Activated T-helper 17 cell treated with anti-CD3 and anti-CD28 coated beads, Interleukin-2, amount 50 U/mL, for 72 hours (primary cell): ENCODE results near the gene MAN2B2. TPM values are rescaled to one million over a fixed set of nuclear protein-coding genes. Genes with fewer than 3 reads are reported as not detected.

Source experiments
- ATAC-seq: fragments of 150-1000 bp; cut with Tn5 transposase; replicated peaks from 2 replicates; pipeline ENCODE4 v1.10.0; 2021; ENCODE audit warnings: mild to moderate bottlenecking, moderate library complexity
- H3K27ac Mint-ChIP-seq: one replicate; pipeline ENCODE4 v1.8.0; 2022; ENCODE audit warnings: mixed read lengths
- H3K27me3 Mint-ChIP-seq: one replicate; pipeline ENCODE4 v1.8.0; 2022; ENCODE audit warnings: mixed read lengths
- H3K36me3 Mint-ChIP-seq: one replicate; pipeline ENCODE4 v1.8.0; 2022; ENCODE audit warnings: low read depth, mild to moderate bottlenecking, mixed read lengths
- H3K4me1 Mint-ChIP-seq: one replicate; pipeline ENCODE4 v1.8.0; 2022; ENCODE audit warnings: mixed read lengths
- H3K4me3 Mint-ChIP-seq: one replicate; pipeline ENCODE4 v1.8.0; 2022; ENCODE audit warnings: mild to moderate bottlenecking, mixed read lengths
- H3K9me3 Mint-ChIP-seq: one replicate; pipeline ENCODE4 v1.8.0; 2022; ENCODE audit warnings: mixed read lengths
- total RNA-seq, 2 donors: library from RNA; stranded (reverse); gene quantifications; one replicate each; pipeline ENCODE4 v1.2.3, GENCODE V29; 2022

MAN2B2 gene
- total RNA-seq, 2 donors from 2014 or later = 19.5 to 20.3 TPM

DNA sequence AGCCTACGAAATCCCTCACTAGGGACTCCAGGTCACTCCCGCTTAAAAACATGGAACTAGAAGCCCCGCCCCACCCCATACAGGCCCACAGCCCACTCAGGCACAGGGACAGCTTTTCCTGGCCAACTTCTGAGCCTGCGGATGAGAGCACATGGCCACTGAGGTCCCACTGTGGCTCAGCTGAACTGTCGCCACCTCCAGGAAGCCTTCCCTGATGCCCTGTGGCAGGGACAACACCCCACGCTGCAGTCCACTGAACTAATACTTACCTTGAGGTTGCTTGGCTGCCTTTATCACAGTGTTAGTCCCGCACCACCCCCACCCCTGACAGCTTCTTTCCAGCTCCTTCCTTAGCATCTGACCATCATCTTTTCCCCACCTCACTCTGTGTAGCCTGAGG lies 39.3 kb upstream of the MAN2B2 start:
- Mint-ChIP-seq H3K27ac (no peak overlapping the region), H3K36me3 (no peaks in the 10 kb centered on the region), H3K4me3 (no peak overlapping the region), H3K4me1 (no peaks in the 10 kb centered on the region), H3K27me3 (peaks cover 15% of the 10 kb centered on the region), H3K9me3 (peaks cover 7% of the 10 kb centered on the region)
- no peak for ATAC-seq

DNA sequence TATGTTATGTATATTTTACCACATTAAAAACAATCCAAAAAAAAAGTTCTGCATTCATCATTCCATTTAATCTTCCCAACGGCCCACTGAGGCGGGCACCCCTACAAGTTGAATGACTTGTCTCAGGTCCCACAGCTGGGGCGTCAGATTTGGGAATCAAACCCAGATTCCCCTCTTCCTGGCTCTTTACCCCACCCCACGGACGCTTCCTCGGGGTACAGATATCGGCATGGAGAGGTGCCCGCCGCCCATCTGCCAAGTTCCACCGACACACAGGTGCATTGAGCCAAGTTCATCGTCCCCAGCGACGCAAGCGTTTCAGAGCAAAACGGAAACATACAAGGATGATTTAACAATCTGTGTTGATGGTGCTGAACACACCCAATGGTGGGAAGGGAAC lies 36.9 kb upstream of the MAN2B2 start:
- no peaks in the 10 kb centered on the region for H3K36me3 Mint-ChIP-seq
- H3K27ac Mint-ChIP-seq = no peak overlapping the region
- no peaks in the 10 kb centered on the region for H3K4me1 Mint-ChIP-seq

DNA sequence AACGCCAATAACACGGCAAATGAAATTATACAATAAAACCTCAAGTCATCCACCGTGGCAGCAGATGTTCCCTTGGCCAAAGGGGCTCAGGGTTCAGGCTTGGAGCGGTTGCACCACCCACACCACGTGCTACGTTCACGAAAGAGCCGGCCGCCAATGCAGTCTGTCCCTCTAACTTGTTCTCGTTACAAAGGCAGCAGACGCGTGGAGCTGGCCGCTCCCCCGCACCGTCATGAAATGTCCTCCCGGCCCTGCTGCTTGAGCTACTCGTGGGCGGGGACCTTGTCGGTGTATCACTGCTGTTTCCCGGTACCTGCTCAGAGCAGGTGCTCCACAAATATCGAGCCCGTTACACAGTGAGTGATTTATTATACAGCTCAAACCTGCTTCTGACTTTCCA lies 36.4 kb upstream of the MAN2B2 start:
- peaks cover 18% of the 10 kb centered on the region for H3K27me3 Mint-ChIP-seq
- no peak overlapping the region for H3K4me3 Mint-ChIP-seq
- no peaks in the 10 kb centered on the region for H3K36me3 Mint-ChIP-seq
- H3K9me3 Mint-ChIP-seq = peaks cover 7% of the 10 kb centered on the region
- no peaks in the 10 kb centered on the region for H3K4me1 Mint-ChIP-seq
- H3K27ac Mint-ChIP-seq = no peak overlapping the region
- ATAC-seq = no peak

More for the DNA sequence above, 36.9 kb upstream of the MAN2B2 start:
- no peak for ATAC-seq
- H3K9me3 Mint-ChIP-seq = peaks cover 7% of the 10 kb centered on the region
- H3K4me3 Mint-ChIP-seq = no peak overlapping the region
- peaks cover 18% of the 10 kb centered on the region for H3K27me3 Mint-ChIP-seq

DNA sequence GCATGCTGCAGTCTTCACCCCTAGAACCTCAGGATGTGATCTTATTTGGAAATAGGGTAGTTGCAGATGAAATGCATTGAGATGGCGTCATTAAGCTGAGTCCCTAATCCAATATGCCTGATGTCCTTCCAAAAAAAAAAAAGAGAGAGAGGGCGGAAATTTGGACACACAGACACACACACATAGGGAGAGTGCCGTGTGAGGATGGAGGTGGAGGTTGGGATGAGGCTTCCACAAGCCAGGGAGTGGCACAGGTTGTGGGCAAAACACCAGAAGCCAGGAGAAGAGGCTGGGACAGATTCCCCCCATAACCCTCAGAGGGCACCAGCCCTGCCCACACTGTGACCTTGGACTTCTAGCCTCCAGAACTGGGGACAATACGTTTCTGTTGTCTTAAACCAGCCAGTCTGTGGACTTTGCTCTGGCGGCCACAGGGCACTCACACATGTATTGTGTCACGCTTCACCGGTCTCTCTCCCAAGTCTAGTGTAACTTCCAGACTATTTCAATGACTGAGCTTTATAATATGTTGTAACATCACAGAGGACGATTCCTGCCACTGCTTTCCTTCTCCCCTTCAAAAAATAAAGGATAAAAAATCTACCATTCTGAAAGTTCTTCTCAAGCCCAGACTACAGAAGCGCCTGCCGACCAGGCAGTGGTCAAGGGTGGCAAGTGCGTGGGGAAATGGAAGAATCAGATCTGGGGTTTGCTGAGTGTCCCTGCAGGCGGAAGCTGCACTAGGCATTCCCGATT lies 35.8 kb upstream of the MAN2B2 start:
- Mint-ChIP-seq H3K9me3 (peaks cover 7% of the 10 kb centered on the region), H3K27ac (no peak overlapping the region), H3K4me1 (no peaks in the 10 kb centered on the region), H3K4me3 (no peak overlapping the region), H3K27me3 (peaks cover 18% of the 10 kb centered on the region), H3K36me3 (no peaks in the 10 kb centered on the region)
- ATAC-seq = no peak

DNA sequence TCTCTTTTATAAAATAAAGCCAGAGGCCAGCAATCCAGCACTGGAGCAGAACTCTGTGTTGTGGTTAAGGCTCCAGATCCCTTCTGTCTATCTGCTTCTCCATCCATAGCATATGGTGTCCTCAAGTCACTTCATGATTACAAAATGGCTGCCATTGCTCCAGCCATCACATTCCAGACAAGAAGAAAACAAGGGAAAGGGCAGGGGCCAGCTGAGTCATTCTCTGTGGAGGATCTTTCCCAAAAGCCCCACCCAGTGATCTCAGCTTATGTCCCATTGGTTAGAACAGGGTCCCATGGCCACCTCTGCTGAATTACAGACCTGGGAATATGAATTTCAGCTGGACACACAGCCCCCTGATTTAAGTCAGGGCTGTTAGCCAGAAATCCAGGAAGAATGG lies 34.1 kb upstream of the MAN2B2 start:
- Mint-ChIP-seq H3K4me3 (no peak overlapping the region), H3K4me1 (no peaks in the 10 kb centered on the region), H3K9me3 (peaks cover 7% of the 10 kb centered on the region), H3K36me3 (no peaks in the 10 kb centered on the region), H3K27me3 (peaks cover 20% of the 10 kb centered on the region), H3K27ac (no peak overlapping the region)
- ATAC-seq = no peak

DNA sequence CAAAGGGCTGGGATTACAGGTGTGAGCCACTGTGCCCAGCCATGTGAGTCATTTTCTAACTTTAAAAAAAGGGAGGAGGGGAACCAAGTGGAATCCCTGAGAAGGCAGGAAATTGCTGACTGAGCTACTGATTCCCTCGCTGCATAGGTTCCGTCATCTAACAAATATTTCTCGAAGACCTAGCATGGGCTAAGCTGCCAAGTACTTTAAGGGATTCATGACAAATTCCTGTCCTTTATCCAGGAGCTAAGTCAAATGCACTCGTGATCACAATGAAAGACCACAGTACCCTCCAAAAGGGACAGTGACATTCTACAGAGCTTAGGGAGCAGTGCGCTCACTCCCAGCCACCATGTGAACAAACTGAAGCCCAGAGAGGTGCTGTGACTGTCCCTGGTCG lies 33.2 kb upstream of the MAN2B2 start:
- no peak for ATAC-seq
- Mint-ChIP-seq H3K4me1 (peaks cover 4% of the 10 kb centered on the region), H3K9me3 (peaks cover 7% of the 10 kb centered on the region), H3K27me3 (peaks cover 20% of the 10 kb centered on the region), H3K4me3 (no peak overlapping the region), H3K27ac (no peak overlapping the region), H3K36me3 (no peaks in the 10 kb centered on the region)

DNA sequence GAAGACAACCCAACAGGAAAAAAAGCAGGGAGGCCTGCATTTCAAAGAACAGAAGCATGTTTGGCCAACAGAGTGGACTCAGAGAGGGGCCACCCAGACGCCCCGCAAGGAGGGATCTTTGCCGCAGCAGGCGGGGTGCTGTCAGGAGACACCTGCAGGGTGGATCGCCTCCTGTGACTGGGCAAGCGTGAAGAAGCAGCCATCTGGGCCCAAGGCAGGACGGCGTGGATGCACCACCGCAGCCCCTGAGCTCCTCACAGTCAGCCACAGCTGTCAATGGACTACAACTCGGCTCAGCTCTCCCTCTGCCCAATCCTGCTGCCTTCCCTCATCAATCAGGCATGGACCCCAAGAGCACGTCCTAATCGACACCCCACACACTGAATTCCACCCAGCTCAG lies 32.0 kb upstream of the MAN2B2 start:
- Mint-ChIP-seq H3K27ac (no peak overlapping the region), H3K36me3 (no peaks in the 10 kb centered on the region), H3K4me3 (no peak overlapping the region), H3K4me1 (peaks cover 5% of the 10 kb centered on the region), H3K27me3 (peaks cover 25% of the 10 kb centered on the region), H3K9me3 (peaks cover 7% of the 10 kb centered on the region)
- no peak for ATAC-seq

DNA sequence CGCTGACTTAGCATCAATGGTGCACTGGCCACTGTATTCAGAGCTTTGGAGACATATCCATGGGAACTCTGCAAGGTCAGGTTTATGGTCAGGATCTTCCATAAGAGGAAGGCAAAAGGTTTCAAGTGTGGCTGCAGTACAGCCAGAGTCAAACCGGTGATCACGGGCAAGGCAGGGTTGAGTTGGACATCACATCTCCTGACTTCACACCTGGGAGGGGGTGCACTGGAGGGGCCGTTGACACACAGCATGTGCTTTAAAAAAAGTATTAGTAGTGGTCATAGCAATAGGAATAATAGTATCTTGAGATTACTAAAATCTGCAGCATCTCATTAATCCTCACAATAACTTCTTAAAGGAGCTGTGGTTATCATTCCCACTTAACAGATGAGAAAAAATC lies 28.9 kb upstream of the MAN2B2 start:
- no peak for ATAC-seq
- H3K27me3 Mint-ChIP-seq = peaks cover 25% of the 10 kb centered on the region
- no peaks in the 10 kb centered on the region for H3K9me3 Mint-ChIP-seq
- no peaks in the 10 kb centered on the region for H3K36me3 Mint-ChIP-seq
- no peak overlapping the region for H3K4me3 Mint-ChIP-seq
- peaks cover 5% of the 10 kb centered on the region for H3K4me1 Mint-ChIP-seq
- no peak overlapping the region for H3K27ac Mint-ChIP-seq

DNA sequence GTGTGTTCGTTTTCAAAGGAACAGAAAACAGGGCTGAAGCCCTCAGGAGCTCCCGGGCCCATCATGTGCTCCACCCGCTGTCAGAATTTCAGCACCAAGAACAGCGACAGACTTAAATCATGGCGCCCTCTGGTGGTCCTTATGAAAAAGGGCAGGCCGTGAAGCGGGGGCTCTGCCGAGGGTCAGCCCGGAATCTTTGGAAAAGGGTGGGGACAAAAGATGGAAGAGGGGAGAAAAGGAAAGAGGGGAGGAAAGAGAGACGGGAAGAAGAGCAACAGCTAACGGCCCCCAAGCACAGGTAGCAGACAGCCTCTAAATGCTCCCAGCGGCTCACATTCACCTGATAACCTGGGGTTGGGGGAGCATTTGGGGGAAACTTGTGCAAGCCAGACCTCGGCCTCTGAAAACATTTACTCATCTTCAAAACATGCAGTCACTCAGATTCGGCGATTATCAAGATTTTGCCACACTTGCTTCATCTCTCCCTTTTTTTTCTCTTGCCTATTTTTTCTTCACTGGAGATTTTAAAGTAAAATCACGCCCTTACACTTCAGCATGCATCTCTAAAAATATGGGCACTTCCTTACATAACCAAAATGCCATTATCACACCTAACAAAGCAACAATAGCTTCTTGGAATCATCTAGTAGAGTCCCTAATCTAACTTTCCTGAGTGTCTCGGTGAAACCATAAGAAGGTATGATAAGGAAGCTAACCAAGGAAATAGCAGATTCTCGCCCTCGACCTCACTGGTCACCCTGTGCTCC lies 28.1 kb upstream of the MAN2B2 start:
- H3K27ac Mint-ChIP-seq = no peak overlapping the region
- no peak overlapping the region for H3K4me3 Mint-ChIP-seq
- H3K36me3 Mint-ChIP-seq = no peaks in the 10 kb centered on the region
- peaks cover 5% of the 10 kb centered on the region for H3K4me1 Mint-ChIP-seq
- H3K27me3 Mint-ChIP-seq = peaks cover 25% of the 10 kb centered on the region
- no peaks in the 10 kb centered on the region for H3K9me3 Mint-ChIP-seq
- peak; percentile 49 for ATAC-seq

DNA sequence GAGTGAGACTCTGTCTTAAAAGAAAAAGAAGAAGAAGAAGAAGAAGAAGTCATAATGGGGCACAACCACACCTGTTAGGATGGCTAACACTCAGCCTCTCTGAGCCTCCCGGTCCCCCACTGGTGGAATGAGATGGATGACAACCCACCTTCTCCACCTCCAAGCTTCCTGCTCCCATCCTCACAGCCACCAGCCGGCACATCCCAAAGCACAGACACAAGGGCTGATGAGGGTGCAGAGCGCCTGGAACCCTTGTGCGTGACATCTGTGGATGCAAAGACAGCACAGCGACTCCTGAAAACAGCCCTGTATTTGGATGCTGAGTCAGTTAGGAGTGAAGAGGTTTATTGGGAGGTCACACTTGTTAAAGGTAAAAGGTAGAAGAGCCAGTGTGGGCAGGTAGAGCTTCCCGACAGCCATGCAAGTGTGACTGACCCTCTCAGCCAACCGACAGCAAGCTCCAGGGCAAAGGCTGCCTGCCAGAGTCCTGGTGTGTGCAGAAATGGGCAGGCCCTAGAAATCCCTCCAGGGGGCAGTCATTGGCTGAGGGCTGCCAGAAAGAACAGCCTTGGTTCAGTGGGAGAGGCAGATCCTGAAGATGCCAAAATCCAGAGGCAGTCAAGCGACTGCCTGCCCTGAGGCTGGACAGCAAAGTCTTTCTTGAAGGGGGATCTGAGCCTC lies 26.6 kb upstream of the MAN2B2 start:
- Mint-ChIP-seq H3K27me3 (peaks cover 33% of the 10 kb centered on the region), H3K36me3 (no peaks in the 10 kb centered on the region), H3K4me1 (peaks cover 5% of the 10 kb centered on the region), H3K9me3 (no peaks in the 10 kb centered on the region), H3K4me3 (no peak overlapping the region), H3K27ac (no peak overlapping the region)
- no peak for ATAC-seq

DNA sequence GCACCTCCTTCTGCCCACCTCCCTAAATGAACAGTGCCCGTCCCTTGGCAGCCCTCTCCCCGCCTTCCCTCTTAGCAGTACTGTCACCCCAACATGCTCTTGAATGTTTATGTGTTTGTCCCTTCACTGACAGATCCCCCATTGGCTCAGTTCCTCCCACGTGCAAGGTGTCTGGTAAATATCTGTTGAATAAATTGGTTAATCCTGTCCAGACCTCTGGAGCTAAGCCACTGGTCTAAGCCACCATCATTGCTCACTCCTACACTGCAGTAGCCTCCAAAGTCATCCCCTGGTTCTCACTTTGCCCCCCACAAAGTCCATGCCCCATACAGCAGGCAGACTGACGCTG lies 26.1 kb upstream of the MAN2B2 start:
- no peaks in the 10 kb centered on the region for H3K9me3 Mint-ChIP-seq
- no peak for ATAC-seq
- H3K4me1 Mint-ChIP-seq = peaks cover 5% of the 10 kb centered on the region
- H3K4me3 Mint-ChIP-seq = no peak overlapping the region
- no peaks in the 10 kb centered on the region for H3K36me3 Mint-ChIP-seq
- no peak overlapping the region for H3K27ac Mint-ChIP-seq
- peaks cover 37% of the 10 kb centered on the region for H3K27me3 Mint-ChIP-seq

DNA sequence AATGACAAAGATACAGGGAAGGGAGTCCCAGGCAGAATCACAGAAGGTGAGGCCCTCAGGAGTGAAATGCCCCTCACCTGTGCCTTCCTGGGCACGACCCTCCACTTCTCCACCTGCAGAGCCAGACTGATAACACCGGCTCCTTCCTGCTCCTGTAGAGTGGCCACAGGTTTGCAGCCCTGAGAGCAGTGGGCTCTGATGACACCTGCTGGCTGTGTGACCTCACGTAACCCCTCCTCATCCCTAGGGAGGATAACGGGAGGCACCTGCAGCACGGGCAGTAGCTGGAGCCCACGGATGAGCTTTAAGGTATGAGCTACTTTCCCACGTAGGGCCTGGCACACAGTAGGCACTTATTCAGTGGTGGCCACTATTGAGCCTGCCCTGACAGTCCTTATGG lies 25.5 kb upstream of the MAN2B2 start:
- Mint-ChIP-seq H3K4me1 (peaks cover 5% of the 10 kb centered on the region), H3K9me3 (no peaks in the 10 kb centered on the region), H3K27me3 (peaks cover 40% of the 10 kb centered on the region), H3K36me3 (no peaks in the 10 kb centered on the region), H3K27ac (no peak overlapping the region), H3K4me3 (no peak overlapping the region)
- ATAC-seq = no peak

DNA sequence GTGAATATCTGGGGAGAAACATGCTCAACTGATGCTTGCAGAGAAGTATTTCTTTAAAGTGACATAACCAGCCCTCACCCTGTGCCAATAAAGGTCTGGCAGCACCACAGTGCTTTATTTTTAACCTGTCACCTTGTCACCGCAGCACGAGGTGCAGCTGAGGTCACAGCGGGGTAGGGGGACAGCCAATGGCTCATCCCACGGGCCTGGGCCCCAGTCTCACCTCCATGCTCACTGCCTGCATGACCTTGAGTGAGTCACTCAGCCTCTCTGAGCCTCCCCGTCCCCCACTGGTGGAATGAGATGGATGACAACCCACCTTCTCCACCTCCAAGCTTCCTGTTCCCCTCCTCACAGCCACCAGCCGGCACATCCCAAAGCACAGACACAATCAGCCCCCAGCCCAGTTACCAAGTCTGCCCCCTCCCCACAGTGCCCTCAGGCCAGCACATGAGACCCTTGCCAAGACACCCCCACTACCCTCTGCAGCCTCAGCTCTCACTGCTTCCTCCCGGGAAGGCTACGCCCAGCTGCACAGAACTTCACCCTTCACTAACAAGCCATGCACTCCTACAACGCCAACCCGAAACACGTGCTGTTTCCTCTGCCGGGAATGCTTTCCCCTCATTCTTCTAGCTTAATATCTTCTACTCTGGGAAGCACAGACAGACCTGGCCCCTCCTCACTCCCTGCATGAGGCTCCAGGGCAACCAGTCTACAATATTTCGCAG lies 24.9 kb upstream of the MAN2B2 start:
- Mint-ChIP-seq H3K27me3 (peaks cover 42% of the 10 kb centered on the region), H3K27ac (no peak overlapping the region), H3K4me3 (no peak overlapping the region), H3K4me1 (peaks cover 5% of the 10 kb centered on the region), H3K9me3 (no peaks in the 10 kb centered on the region), H3K36me3 (no peaks in the 10 kb centered on the region)
- ATAC-seq = no peak

DNA sequence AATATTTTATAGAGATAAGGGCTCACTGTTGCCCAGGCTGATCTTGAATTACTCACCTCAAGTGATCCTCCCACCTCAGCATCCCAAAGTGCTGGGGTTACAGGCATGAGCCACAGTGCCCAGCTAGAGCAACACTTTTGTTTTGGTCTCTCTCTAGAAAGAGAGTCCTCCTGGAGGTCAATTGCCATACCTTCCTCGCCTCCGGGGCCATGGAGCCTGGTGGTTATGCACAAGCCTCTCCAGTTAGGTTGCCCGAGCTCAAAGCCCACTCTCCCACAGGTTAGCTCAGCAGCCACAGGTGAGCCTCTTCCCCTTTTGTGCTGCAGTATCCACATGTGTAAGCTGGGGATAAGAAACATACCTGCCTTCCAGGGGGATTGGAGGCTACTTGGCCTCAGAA lies 24.2 kb upstream of the MAN2B2 start:
- Mint-ChIP-seq H3K9me3 (no peaks in the 10 kb centered on the region), H3K36me3 (no peaks in the 10 kb centered on the region), H3K4me1 (peaks cover 5% of the 10 kb centered on the region), H3K27ac (no peak overlapping the region), H3K27me3 (peaks cover 44% of the 10 kb centered on the region), H3K4me3 (no peak overlapping the region)
- ATAC-seq = no peak
